Lower lobe of right lung (tissue), 2 donors: Measurements from ENCODE around the gene SORCS2. TPM values are rescaled to one million over a fixed set of nuclear protein-coding genes. Genes with fewer than 3 reads are reported as not detected.

ENCODE experiments used
- ATAC-seq, 2 donors: fragments of 200-7000 bp; cut with Tn5 transposase; one replicate each; pipeline ENCODE4 v1.9.1; 2020 to 2022; ENCODE audit warnings: mild to moderate bottlenecking in 2 of 2, moderate library complexity in 2 of 2
- DNase-seq: peaks from one replicate; pipeline ENCODE4 v3.0.0-alpha.2; 2020
- H3K27ac ChIP-seq: fragments of 200-600 bp; one replicate; pipeline ENCODE4 v1.8.0; 2022
- H3K27me3 ChIP-seq: fragments of 200-600 bp; one replicate; pipeline ENCODE4 v1.8.0; 2022; ENCODE audit warnings: low read depth
- H3K36me3 ChIP-seq: fragments of 200-600 bp; one replicate; pipeline ENCODE4 v1.8.0; 2022; ENCODE audit warnings: mild to moderate bottlenecking
- H3K4me1 ChIP-seq: fragments of 200-600 bp; one replicate; pipeline ENCODE4 v1.8.0; 2022
- H3K4me3 ChIP-seq: fragments of 200-600 bp; one replicate; pipeline ENCODE4 v1.8.0; 2022; ENCODE audit warnings: mild to moderate bottlenecking
- H3K9me3 ChIP-seq: fragments of 200-600 bp; one replicate; pipeline ENCODE4 v1.8.0; 2022
- intact Hi-C: fragments of 100-400 bp; cut with DNase I; formaldehyde crosslinking; loops from one replicate; pipeline ENCODE4 v1.11.0; 2022
- total RNA-seq: library from RNA; stranded (reverse); fragmentation: NEBNext Ultra II Directional; extraction: Animal tissue kit (Norgen Biotek cat#: 25700); gene quantifications from one replicate; pipeline ENCODE4 v1.2.1, GENCODE V29; 2021
- TF ChIP-seq, protein P1 (sequence below): fragments of 200-600 bp; IDR thresholded peaks from one replicate; pipeline ENCODE4 v1.8.0; 2022; ENCODE audit warnings: antibody characterized with exemption, mild to moderate bottlenecking
- donor health status: DM: no; HTN: yes; CAD: no; lungs with severe emphysema.

The SORCS2 gene
- total RNA-seq, 1 donor from 2014 or later = 5.8 TPM

DNA sequence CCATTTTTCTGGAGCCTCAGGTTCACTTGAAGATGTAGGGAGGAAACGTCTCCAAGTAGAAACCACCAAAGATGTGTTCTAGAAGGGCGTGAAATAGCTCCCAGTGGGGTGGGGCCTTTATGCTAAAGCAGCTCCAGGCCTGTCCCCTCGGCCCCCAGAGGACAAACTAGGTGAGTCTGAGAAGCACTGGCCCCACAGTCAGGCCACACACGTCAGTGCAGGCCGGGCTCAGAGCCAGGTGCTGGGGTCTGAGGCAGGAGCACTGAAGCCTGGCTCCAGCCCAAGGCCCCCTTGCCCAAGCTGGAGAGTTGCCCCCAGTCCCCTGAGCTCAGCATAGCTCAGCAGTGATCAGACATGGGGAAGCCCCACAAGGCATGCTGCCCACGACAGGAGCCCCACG, 337.7 kb downstream of the SORCS2 start:
- Histone ChIP-seq H3K27me3 (no peaks in the 10 kb centered on the region), H3K36me3 (no peaks in the 10 kb centered on the region), H3K27ac (no peak overlapping the region), H3K4me1 (no peaks in the 10 kb centered on the region), H3K4me3 (no peak overlapping the region), H3K9me3 (no peaks in the 10 kb centered on the region)
- ATAC-seq (no peak), DNase-seq (no peak)
- TF ChIP-seq, protein P1, sequence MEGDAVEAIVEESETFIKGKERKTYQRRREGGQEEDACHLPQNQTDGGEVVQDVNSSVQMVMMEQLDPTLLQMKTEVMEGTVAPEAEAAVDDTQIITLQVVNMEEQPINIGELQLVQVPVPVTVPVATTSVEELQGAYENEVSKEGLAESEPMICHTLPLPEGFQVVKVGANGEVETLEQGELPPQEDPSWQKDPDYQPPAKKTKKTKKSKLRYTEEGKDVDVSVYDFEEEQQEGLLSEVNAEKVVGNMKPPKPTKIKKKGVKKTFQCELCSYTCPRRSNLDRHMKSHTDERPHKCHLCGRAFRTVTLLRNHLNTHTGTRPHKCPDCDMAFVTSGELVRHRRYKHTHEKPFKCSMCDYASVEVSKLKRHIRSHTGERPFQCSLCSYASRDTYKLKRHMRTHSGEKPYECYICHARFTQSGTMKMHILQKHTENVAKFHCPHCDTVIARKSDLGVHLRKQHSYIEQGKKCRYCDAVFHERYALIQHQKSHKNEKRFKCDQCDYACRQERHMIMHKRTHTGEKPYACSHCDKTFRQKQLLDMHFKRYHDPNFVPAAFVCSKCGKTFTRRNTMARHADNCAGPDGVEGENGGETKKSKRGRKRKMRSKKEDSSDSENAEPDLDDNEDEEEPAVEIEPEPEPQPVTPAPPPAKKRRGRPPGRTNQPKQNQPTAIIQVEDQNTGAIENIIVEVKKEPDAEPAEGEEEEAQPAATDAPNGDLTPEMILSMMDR = no peak
- intact Hi-C loops = no loop called here

DNA sequence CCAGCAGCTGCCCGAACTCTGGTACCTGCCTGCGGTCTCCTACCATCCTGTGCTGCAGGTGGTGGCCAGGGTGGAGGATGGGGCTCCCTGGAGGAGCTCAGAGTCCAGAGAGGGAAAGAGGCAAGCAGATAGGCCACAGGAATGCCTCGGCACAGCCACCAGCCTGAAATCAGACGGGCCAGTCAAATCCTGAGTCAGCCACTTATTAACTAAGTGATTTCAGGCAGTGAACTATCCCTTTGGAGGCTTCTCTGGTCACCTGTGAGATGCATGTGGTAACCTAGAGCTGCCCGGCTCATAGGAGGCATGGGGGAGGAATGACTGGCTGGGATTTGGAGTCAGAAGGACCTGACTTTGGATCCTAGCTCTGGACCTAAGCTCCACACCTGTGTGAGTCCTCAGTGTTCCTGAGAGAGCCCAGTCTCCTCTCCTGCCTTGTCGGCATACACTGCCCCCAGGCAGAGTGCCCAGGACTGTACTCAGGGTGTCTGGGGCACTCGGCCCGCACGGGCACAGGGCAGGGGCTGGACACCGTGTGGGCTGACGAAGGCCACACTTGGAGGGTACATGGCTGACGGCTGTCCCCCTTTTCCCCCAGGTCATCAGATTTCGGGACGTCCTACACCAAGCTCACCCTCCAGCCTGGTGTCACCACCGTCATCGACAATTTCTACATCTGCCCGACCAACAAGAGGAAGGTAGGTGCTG, 338.7 kb downstream of the SORCS2 start:
- no peak overlapping the region for H3K4me3 ChIP-seq
- intact Hi-C loops = no loop called here
- DNase-seq (no peak), ATAC-seq (no peak)
- H3K27ac ChIP-seq = no peak overlapping the region
- H3K36me3 ChIP-seq = no peaks in the 10 kb centered on the region
- TF ChIP-seq, protein P1 = no peak
- no peaks in the 10 kb centered on the region for H3K9me3 ChIP-seq
- H3K4me1 ChIP-seq = no peaks in the 10 kb centered on the region
- no peaks in the 10 kb centered on the region for H3K27me3 ChIP-seq

DNA sequence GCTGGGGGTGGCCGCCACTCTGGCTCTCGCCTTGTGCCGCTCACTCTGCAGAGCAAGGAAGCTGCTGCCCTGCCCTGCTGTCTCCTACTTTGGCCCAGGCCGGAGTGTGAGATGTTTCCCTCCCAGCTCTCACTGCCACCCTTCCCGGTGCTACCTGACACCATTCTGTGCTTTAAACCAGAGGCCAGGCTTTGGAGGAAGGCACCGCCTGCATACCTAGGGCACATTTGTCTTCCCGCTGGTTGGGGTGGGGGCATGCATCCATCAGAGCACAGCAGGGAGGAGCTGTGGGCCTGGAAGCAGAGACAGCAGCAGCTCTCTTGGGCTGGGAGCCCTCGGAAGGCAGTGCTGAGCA, 339.3 kb downstream of the SORCS2 start:
- Histone ChIP-seq H3K9me3 (no peaks in the 10 kb centered on the region), H3K4me1 (no peaks in the 10 kb centered on the region), H3K4me3 (no peak overlapping the region), H3K27me3 (no peaks in the 10 kb centered on the region), H3K36me3 (no peaks in the 10 kb centered on the region), H3K27ac (no peak overlapping the region)
- ATAC-seq = no peak
- intact Hi-C loops = no loop called here
- DNase-seq = no peak
- TF ChIP-seq, protein P1 = no peak

DNA sequence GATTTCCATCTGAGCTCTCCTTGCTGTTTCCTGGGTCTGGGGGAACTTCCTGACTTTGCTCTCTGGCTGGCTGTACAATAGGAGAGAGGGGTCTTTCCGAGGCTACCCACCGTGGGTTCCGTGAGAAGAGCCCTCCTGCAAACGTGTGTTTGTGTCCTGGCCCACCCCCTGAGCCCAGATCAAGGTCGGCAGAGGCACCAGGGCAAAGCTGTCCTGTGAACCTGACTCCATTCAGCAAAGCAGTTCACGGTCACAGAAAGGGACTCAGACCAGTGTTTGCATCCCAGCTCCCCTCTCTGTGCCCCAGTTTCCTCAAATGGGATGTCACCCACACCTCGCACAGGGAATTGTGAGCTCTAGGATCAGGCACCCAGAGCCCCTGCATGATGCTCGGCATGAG, 339.7 kb downstream of the SORCS2 start:
- H3K27me3 ChIP-seq = no peaks in the 10 kb centered on the region
- no peak overlapping the region for H3K27ac ChIP-seq
- intact Hi-C loops = no loop called here
- H3K9me3 ChIP-seq = no peaks in the 10 kb centered on the region
- H3K36me3 ChIP-seq = no peaks in the 10 kb centered on the region
- ATAC-seq = no peak
- DNase-seq = no peak
- TF ChIP-seq, protein P1 = no peak
- no peaks in the 10 kb centered on the region for H3K4me1 ChIP-seq
- no peak overlapping the region for H3K4me3 ChIP-seq

DNA sequence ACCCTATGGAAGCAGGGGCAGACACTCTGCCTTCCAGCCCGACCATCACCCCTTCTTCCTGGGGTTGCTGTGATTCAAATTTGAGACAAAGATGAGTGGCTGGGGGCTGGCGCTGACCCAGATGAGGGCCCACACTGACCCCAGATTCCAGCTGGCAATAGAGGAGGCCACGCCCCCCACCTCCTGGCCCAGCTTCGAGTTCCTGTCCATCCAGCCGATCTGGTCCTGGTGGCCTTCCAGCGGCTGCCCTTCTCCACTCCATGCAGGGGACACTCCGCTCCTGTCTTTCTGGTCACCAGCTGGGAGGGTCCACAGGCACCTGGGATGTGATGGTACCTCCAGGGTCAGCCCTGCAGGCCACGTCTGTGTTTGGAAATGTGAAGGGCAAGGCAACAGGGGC, 340.9 kb downstream of the SORCS2 start:
- no peaks in the 10 kb centered on the region for H3K4me1 ChIP-seq
- no peaks in the 10 kb centered on the region for H3K36me3 ChIP-seq
- intact Hi-C loops = no loop called here
- H3K27me3 ChIP-seq = no peaks in the 10 kb centered on the region
- H3K4me3 ChIP-seq = no peak overlapping the region
- no peak overlapping the region for H3K27ac ChIP-seq
- ATAC-seq = no peak
- no peaks in the 10 kb centered on the region for H3K9me3 ChIP-seq
- TF ChIP-seq, protein P1 = no peak
- no peak for DNase-seq
